Transverse colon (tissue), 4 donors: ENCODE results near the gene TECTA. TPM values are rescaled to one million over a fixed set of nuclear protein-coding genes. Genes with fewer than 3 reads are reported as not detected.

Source experiments
- DNase-seq: peaks from one replicate; pipeline ENCODE4 v3.0.0-alpha.2; 2019
- H3K27ac ChIP-seq, 4 donors: fragments of 200-600 bp; sonication (generic); 2 replicates each; pipeline ENCODE4 v1.5.1; 2016 to 2018; ENCODE audit warnings: inconsistent platforms in 4 of 4
- H3K27me3 ChIP-seq: fragments of 200-600 bp; sonication (generic); 2 replicates; pipeline ENCODE4 v1.5.1; 2017; ENCODE audit warnings: inconsistent platforms
- H3K36me3 ChIP-seq, 4 donors: fragments of 200-600 bp; sonication (generic); 2 replicates each; pipeline ENCODE4 v1.5.1; 2017 to 2019; ENCODE audit warnings: inconsistent platforms in 4 of 4
- H3K4me1 ChIP-seq, 4 donors: fragments of 200-600 bp; sonication (generic); 2 replicates each; pipeline ENCODE4 v1.5.1; 2017 to 2020; ENCODE audit warnings: inconsistent platforms in 4 of 4
- H3K4me3 ChIP-seq, 4 donors: fragments of 200-600 bp; sonication (generic); 1 replicate in 1 of 4; 2 replicates in 3 of 4; pipeline versions ENCODE4 v1.5.1 to v1.6.1; 2017 to 2019; ENCODE audit warnings: inconsistent platforms in 4 of 4
- H3K9me3 ChIP-seq, 2 donors: fragments of 200-600 bp; sonication (generic); 2 replicates each; pipeline ENCODE4 v1.5.1; 2017 to 2019; ENCODE audit warnings: inconsistent platforms in 2 of 2
- CTCF ChIP-seq, 5 experiments: fragments of 200-600 bp in 3 of 5; fragments of 450-650 bp in 2 of 5; sonication (generic) in 3 of 5; IDR thresholded peaks; 1 replicate in 2 of 5; 2 replicates in 3 of 5; pipeline ENCODE4 v1.5.1; 2016 to 2017; ENCODE audit warnings: antibody characterized with exemption in 5 of 5, inconsistent platforms in 3 of 5, mild to moderate bottlenecking in 2 of 5, moderate library complexity in 1 of 5
- EP300 ChIP-seq: sonication (generic); formaldehyde crosslinking; IDR thresholded peaks from one replicate; pipeline ENCODE4 v1.6.1; 2017; ENCODE audit warnings: antibody characterized with exemption, low read depth
- POLR2A ChIP-seq: fragments of 450-650 bp; IDR thresholded peaks from one replicate; pipeline ENCODE4 v1.6.1; 2016; ENCODE audit warnings: antibody characterized with exemption, mild to moderate bottlenecking, moderate library complexity
- POLR2AphosphoS5 ChIP-seq, 3 donors: sonication (generic); formaldehyde crosslinking; IDR thresholded peaks; one replicate each; pipeline ENCODE4 v1.6.1; 2016; ENCODE audit warnings: antibody characterized with exemption in 3 of 3
- WGBS, 2 donors: methylation state at CpG; one replicate each; pipeline ENCODE4 v1.1.5; 2018; ENCODE audit warnings: low coverage in 1 of 2; 5-methylcytosine and 5-hydroxymethylcytosine counted together
- in situ Hi-C, 4 donors: fragments of 200-750 bp; cut with MboI; loops; one replicate each; pipeline versions ENCODE4 v1.15.0 to v1.15.1; 2017; ENCODE audit warnings: low sequenced_read_pairs in 3 of 4, low pct_ligation_motif_present in 1 of 4, low pct_unique_long_range_greater_than_20kb in 1 of 4
- intact Hi-C: fragments of 100-400 bp; cut with DNase I; formaldehyde crosslinking; loops from one replicate; pipeline ENCODE4 v1.15.1; 2023; ENCODE audit warnings: low total_unique reads
- total RNA-seq, 4 donors: library from RNA; depleted of rRNA; stranded (reverse); fragments of >200 nt; gene quantifications; one replicate each; pipeline ENCODE4 v1.1.0, GENCODE V29; 2016

The TECTA gene
- total RNA-seq, 4 donors from 2014 or later, result 0.20 to 1.1 (median 0.44) TPM

GRCh38 chr11:121134741-121135312 is 33.8 kb downstream of the TECTA start:
- H3K36me3 ChIP-seq, result no peaks in the 10 kb centered on the region
- intact Hi-C loops (no loop called here), in situ Hi-C loops (no loop called here)
- no peaks in the 10 kb centered on the region for H3K9me3 ChIP-seq
- no peak overlapping the region for H3K27ac ChIP-seq
- no peak overlapping the region for H3K4me3 ChIP-seq
- TF ChIP-seq POLR2A, result no peak
- TF ChIP-seq CTCF (IDR thresholded peaks at IDR 0.05), result no peak
- TF ChIP-seq POLR2AphosphoS5 (IDR thresholded peaks at IDR 0.05), result no peak
- H3K4me1 ChIP-seq, result no peaks in the 10 kb centered on the region
- DNase-seq, result no peak
- no peaks in the 10 kb centered on the region for H3K27me3 ChIP-seq
- 79 to 100% methylated on average over 1 to 10 of the region's 10 CpGs for WGBS, 2 donors

GRCh38 chr11:121137005-121137404 is 36.0 kb downstream of the TECTA start:
- DNase-seq, result no peak
- Histone ChIP-seq H3K4me1 (no peaks in the 10 kb centered on the region), H3K4me3 (no peak overlapping the region), H3K27me3 (no peaks in the 10 kb centered on the region), H3K27ac (no peak overlapping the region), H3K36me3 (no peaks in the 10 kb centered on the region), H3K9me3 (no peaks in the 10 kb centered on the region)
- TF ChIP-seq POLR2AphosphoS5 (IDR thresholded peaks at IDR 0.05), result no peak
- no peak for TF ChIP-seq EP300
- no peak for TF ChIP-seq POLR2A
- no peak for TF ChIP-seq CTCF (IDR thresholded peaks at IDR 0.05)
- WGBS, 2 donors, result 71 to 93% methylated on average over 10 to 11 of the region's 11 CpGs
- intact Hi-C loops (no loop called here), in situ Hi-C loops (no loop called here)

GRCh38 chr11:121138259-121138658 is 37.2 kb downstream of the TECTA start:
- Histone ChIP-seq H3K9me3 (no peaks in the 10 kb centered on the region), H3K27ac (no peak overlapping the region), H3K36me3 (no peaks in the 10 kb centered on the region), H3K4me1 (no peaks in the 10 kb centered on the region), H3K4me3 (no peak overlapping the region), H3K27me3 (no peaks in the 10 kb centered on the region)
- no peak for TF ChIP-seq EP300
- TF ChIP-seq POLR2AphosphoS5 (IDR thresholded peaks at IDR 0.05), result no peak
- no peak for TF ChIP-seq CTCF (IDR thresholded peaks at IDR 0.05)
- no peak for TF ChIP-seq POLR2A
- intact Hi-C loops (no loop called here), in situ Hi-C loops (no loop called here)
- 83 to 93% methylated on average over 3 to 5 of the region's 5 CpGs for WGBS, 2 donors
- DNase-seq, result no peak

GRCh38 chr11:121140369-121140768 is 39.3 kb downstream of the TECTA start:
- in situ Hi-C loops (no loop called here), intact Hi-C loops (no loop called here)
- Histone ChIP-seq H3K36me3 (no peaks in the 10 kb centered on the region), H3K4me1 (no peaks in the 10 kb centered on the region), H3K27ac (no peak overlapping the region), H3K9me3 (no peaks in the 10 kb centered on the region), H3K4me3 (no peak overlapping the region), H3K27me3 (no peaks in the 10 kb centered on the region)
- TF ChIP-seq CTCF (IDR thresholded peaks at IDR 0.05), result no peak
- TF ChIP-seq POLR2AphosphoS5 (IDR thresholded peaks at IDR 0.05), result no peak
- TF ChIP-seq POLR2A, result no peak
- no peak for TF ChIP-seq EP300
- no peak for DNase-seq
- WGBS, 2 donors, result 61 to 82% methylated on average over 4 to 8 of the region's 8 CpGs
